Upper lobe of left lung (tissue), 4 donors: ENCODE results near the gene BCKDHA.

Experiments used
- EP300 ChIP-seq, 4 donors: sonication (generic); formaldehyde crosslinking; IDR thresholded peaks; one replicate each; pipeline ENCODE4 v1.5.1; 2017; ENCODE audit warnings: antibody characterized with exemption in 4 of 4, control low read depth in 2 of 4
- POLR2A ChIP-seq, 4 donors: fragments of 450-650 bp; IDR thresholded peaks; one replicate each; pipeline ENCODE4 v1.5.1; 2016 to 2017; ENCODE audit warnings: antibody characterized with exemption in 4 of 4, mild to moderate bottlenecking in 2 of 4
- POLR2AphosphoS5 ChIP-seq, 2 donors: sonication (generic); formaldehyde crosslinking; IDR thresholded peaks; one replicate each; pipeline ENCODE4 v1.5.1; 2017; ENCODE audit warnings: antibody characterized with exemption in 2 of 2
- TF ChIP-seq, protein P1 (sequence below), 6 experiments: fragments of 450-650 bp in 4 of 6; fragments of 200-600 bp in 2 of 6; sonication (generic) in 2 of 6; IDR thresholded peaks; one replicate each; pipeline ENCODE4 v1.5.1; 2016 to 2019; ENCODE audit warnings: antibody characterized with exemption in 6 of 6

DNA sequence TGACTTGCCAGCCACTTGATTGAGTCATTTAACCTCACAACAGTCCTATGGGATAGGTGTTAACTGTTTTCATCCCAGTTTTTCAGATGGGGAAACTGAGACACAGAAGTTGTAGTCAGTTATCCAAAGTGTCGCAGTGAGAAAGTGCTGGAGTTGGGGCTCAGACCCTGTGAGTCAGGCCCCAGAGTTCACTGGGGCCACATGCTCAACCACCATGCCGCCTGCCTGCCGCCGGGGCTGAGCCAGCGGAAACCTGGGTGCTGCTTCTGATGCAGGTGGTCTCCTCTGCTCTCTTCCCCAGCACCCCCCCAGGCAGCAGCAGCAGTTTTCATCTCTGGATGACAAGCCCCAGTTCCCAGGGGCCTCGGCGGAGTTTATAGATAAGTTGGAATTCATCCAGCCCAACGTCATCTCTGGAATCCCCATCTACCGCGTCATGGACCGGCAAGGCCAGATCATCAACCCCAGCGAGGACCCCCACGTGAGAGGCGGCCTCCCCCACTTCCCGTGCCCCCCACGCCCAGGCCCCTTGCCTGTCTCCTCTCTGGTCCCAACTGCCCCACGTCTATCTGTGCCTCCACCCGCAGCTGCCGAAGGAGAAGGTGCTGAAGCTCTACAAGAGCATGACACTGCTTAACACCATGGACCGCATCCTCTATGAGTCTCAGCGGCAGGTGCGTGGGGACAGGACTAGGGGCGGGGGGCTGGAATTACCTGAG lies 12.9 kb downstream of the BCKDHA start:
- TF ChIP-seq EP300 (IDR thresholded peaks at IDR 0.05) (no peak), POLR2A (IDR thresholded peaks at IDR 0.05) (no peak), POLR2AphosphoS5 (IDR thresholded peaks at IDR 0.05) (no peak)
- TF ChIP-seq, protein P1, sequence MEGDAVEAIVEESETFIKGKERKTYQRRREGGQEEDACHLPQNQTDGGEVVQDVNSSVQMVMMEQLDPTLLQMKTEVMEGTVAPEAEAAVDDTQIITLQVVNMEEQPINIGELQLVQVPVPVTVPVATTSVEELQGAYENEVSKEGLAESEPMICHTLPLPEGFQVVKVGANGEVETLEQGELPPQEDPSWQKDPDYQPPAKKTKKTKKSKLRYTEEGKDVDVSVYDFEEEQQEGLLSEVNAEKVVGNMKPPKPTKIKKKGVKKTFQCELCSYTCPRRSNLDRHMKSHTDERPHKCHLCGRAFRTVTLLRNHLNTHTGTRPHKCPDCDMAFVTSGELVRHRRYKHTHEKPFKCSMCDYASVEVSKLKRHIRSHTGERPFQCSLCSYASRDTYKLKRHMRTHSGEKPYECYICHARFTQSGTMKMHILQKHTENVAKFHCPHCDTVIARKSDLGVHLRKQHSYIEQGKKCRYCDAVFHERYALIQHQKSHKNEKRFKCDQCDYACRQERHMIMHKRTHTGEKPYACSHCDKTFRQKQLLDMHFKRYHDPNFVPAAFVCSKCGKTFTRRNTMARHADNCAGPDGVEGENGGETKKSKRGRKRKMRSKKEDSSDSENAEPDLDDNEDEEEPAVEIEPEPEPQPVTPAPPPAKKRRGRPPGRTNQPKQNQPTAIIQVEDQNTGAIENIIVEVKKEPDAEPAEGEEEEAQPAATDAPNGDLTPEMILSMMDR (IDR thresholded peaks at IDR 0.05): no peak
